SK-N-MC (cell line): ENCODE measurements around the gene GLS.

Experiments
- EZH2 ChIP-seq: fragments of 200-600 bp; sonication (generic); IDR thresholded peaks from one replicate; pipeline ENCODE4 v1.6.1; 2017; ENCODE audit warnings: antibody characterized with exemption
- POLR2AphosphoS5 ChIP-seq: IDR thresholded peaks from 2 replicates; pipeline ENCODE4 v1.6.1; 2012; ENCODE audit warnings: mild to moderate bottlenecking, low read depth, low read length, borderline replicate concordance

DNA sequence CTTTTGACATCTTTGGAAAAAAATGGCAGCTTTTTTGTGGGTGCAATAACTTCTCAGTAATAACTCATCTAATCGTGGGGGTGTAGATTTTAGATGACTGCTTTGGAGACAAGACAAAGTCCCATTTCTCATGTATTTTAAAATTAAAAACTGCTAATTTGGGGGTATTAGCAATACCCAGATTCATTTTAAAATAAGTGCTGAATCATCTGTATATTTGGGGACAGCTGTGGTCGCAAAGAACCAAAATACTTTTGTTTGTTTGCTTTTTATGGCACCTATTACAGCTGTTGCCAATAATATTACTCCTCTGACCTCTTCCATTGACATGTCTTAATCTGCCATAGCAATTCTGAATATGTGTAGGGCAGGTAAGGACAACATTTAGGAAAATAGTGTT is 87.9 kb downstream of the GLS start:
- no peak for TF ChIP-seq EZH2
- no peak for TF ChIP-seq POLR2AphosphoS5
